HEK293 (cell line): ENCODE measurements around the gene IPO13.

Source experiments
- BCL11B ChIP-seq: fragments of 450-650 bp; formaldehyde crosslinking; IDR thresholded peaks from 2 replicates; pipeline ENCODE4 v1.5.1; 2016; ENCODE audit warnings: low read depth, missing biosample characterization, missing genetic modification characterization
- GLIS2 ChIP-seq: fragments of 450-650 bp; formaldehyde crosslinking; IDR thresholded peaks from 2 replicates; pipeline ENCODE4 v1.5.1; 2016; ENCODE audit warnings: missing biosample characterization, missing genetic modification characterization
- HOXD13 ChIP-seq: sonication (generic); formaldehyde crosslinking; IDR thresholded peaks from 2 replicates; pipeline ENCODE4 v1.8.0; 2022; ENCODE audit warnings: missing genetic modification reagents, borderline replicate concordance
- IKZF3 ChIP-seq: fragments of 450-650 bp; IDR thresholded peaks from 2 replicates; pipeline ENCODE4 v1.5.0; 2018; ENCODE audit warnings: missing biosample characterization, mild to moderate bottlenecking, missing genetic modification characterization, moderate library complexity
- KLF7 ChIP-seq: fragments of 450-650 bp; formaldehyde crosslinking; IDR thresholded peaks from 2 replicates; pipeline ENCODE4 v1.5.1; 2016; ENCODE audit warnings: missing biosample characterization, missing genetic modification characterization, borderline replicate concordance
- MYNN ChIP-seq: fragments of 450-650 bp; formaldehyde crosslinking; IDR thresholded peaks from 2 replicates; pipeline ENCODE4 v1.5.1; 2016; ENCODE audit warnings: missing biosample characterization, missing genetic modification characterization, borderline replicate concordance
- RBAK ChIP-seq: fragments of 450-650 bp; formaldehyde crosslinking; IDR thresholded peaks from 2 replicates; pipeline ENCODE4 v1.5.1; 2016; ENCODE audit warnings: missing biosample characterization, missing genetic modification characterization
- TRIM28 ChIP-seq: IDR thresholded peaks from 2 replicates; pipeline ENCODE4 v1.6.1; 2011; ENCODE audit warnings: low read length, control low read depth, borderline replicate concordance
- ZBTB7A ChIP-seq: fragments of 450-650 bp; formaldehyde crosslinking; IDR thresholded peaks from 2 replicates; pipeline ENCODE4 v1.5.1; 2016; ENCODE audit warnings: low read depth, missing biosample characterization, missing genetic modification characterization
- ZEB2 ChIP-seq: fragments of 450-650 bp; formaldehyde crosslinking; IDR thresholded peaks from 2 replicates; pipeline ENCODE4 v1.5.1; 2016; ENCODE audit warnings: missing biosample characterization, missing genetic modification characterization
- ZFHX2 ChIP-seq: fragments of 450-650 bp; formaldehyde crosslinking; conservative IDR thresholded peaks from 2 replicates; pipeline ENCODE4 v1.5.1; 2016; ENCODE audit warnings: missing biosample characterization, missing genetic modification characterization
- ZFP41 ChIP-seq: fragments of 450-650 bp; formaldehyde crosslinking; IDR thresholded peaks from 2 replicates; pipeline ENCODE4 v1.5.1; 2016; ENCODE audit warnings: missing biosample characterization, missing genetic modification characterization, borderline replicate concordance
- ZNF121 ChIP-seq: fragments of 450-650 bp; formaldehyde crosslinking; IDR thresholded peaks from 2 replicates; pipeline ENCODE4 v1.5.1; 2016; ENCODE audit warnings: missing biosample characterization, missing genetic modification characterization
- ZNF140 ChIP-seq: fragments of 450-650 bp; formaldehyde crosslinking; IDR thresholded peaks from 2 replicates; pipeline ENCODE4 v1.5.1; 2016; ENCODE audit warnings: missing biosample characterization, missing genetic modification characterization
- ZNF23 ChIP-seq: fragments of 450-650 bp; formaldehyde crosslinking; IDR thresholded peaks from 2 replicates; pipeline ENCODE4 v1.5.1; 2016; ENCODE audit warnings: missing biosample characterization, missing genetic modification characterization, borderline replicate concordance
- ZNF324 ChIP-seq: fragments of 450-650 bp; formaldehyde crosslinking; IDR thresholded peaks from 2 replicates; pipeline ENCODE4 v1.5.1; 2016; ENCODE audit warnings: missing biosample characterization, missing genetic modification characterization
- ZNF404 ChIP-seq: fragments of 450-650 bp; formaldehyde crosslinking; IDR thresholded peaks from 2 replicates; pipeline ENCODE4 v1.5.1; 2017; ENCODE audit warnings: missing biosample characterization, missing genetic modification characterization
- ZNF514 ChIP-seq: fragments of 450-650 bp; formaldehyde crosslinking; IDR thresholded peaks from 2 replicates; pipeline ENCODE4 v1.5.1; 2016; ENCODE audit warnings: missing biosample characterization, missing genetic modification characterization
- ZNF530 ChIP-seq: fragments of 450-650 bp; formaldehyde crosslinking; IDR thresholded peaks from 2 replicates; pipeline ENCODE4 v1.5.1; 2016; ENCODE audit warnings: low read depth, missing biosample characterization, missing genetic modification characterization
- ZNF544 ChIP-seq: fragments of 450-650 bp; formaldehyde crosslinking; IDR thresholded peaks from 2 replicates; pipeline ENCODE4 v1.5.0; 2017; ENCODE audit warnings: missing biosample characterization, missing genetic modification characterization
- ZNF549 ChIP-seq: fragments of 450-650 bp; IDR thresholded peaks from 2 replicates; pipeline ENCODE4 v1.5.1; 2018; ENCODE audit warnings: missing biosample characterization, missing genetic modification characterization, mild to moderate bottlenecking, inconsistent platforms, moderate library complexity
- ZNF621 ChIP-seq: fragments of 450-650 bp; formaldehyde crosslinking; IDR thresholded peaks from 2 replicates; pipeline ENCODE4 v1.5.1; 2017; ENCODE audit warnings: missing biosample characterization, missing genetic modification characterization
- ZNF707 ChIP-seq: fragments of 450-650 bp; formaldehyde crosslinking; IDR thresholded peaks from 2 replicates; pipeline ENCODE4 v1.5.1; 2016; ENCODE audit warnings: missing biosample characterization, missing genetic modification characterization
- ZNF776 ChIP-seq: fragments of 450-650 bp; formaldehyde crosslinking; IDR thresholded peaks from 2 replicates; pipeline ENCODE4 v1.5.0; 2017; ENCODE audit warnings: missing biosample characterization, missing genetic modification characterization, borderline replicate concordance
- ZNF777 ChIP-seq: fragments of 450-650 bp; formaldehyde crosslinking; IDR thresholded peaks from 2 replicates; pipeline ENCODE4 v1.5.1; 2017; ENCODE audit warnings: missing biosample characterization, missing genetic modification characterization, borderline replicate concordance
- ZNF791 ChIP-seq: fragments of 450-650 bp; formaldehyde crosslinking; IDR thresholded peaks from 2 replicates; pipeline ENCODE4 v1.5.1; 2016; ENCODE audit warnings: missing biosample characterization, missing genetic modification characterization
- TF ChIP-seq, protein P1 (sequence below): fragments of 450-650 bp; formaldehyde crosslinking; optimal IDR thresholded peaks from 2 replicates; pipeline ENCODE3; 2016; ENCODE audit warnings: missing biosample characterization, mild to moderate bottlenecking, missing genetic modification characterization
- TF ChIP-seq, protein P2 (sequence below): fragments of 450-650 bp; formaldehyde crosslinking; IDR thresholded peaks from 2 replicates; pipeline ENCODE4 v1.5.1; 2016; ENCODE audit warnings: missing biosample characterization, missing genetic modification characterization
- TF ChIP-seq, protein P3 (sequence below): sonication (generic); formaldehyde crosslinking; IDR thresholded peaks from 2 replicates; pipeline ENCODE4 v1.8.1; 2022; ENCODE audit warnings: mild to moderate bottlenecking, moderate library complexity, missing genetic modification reagents
- TF ChIP-seq, protein P4 (sequence below): fragments of 450-650 bp; IDR thresholded peaks from 2 replicates; pipeline ENCODE4 v1.5.1; 2018; ENCODE audit warnings: missing biosample characterization, mild to moderate bottlenecking, missing genetic modification characterization

The IPO13 gene

DNA sequence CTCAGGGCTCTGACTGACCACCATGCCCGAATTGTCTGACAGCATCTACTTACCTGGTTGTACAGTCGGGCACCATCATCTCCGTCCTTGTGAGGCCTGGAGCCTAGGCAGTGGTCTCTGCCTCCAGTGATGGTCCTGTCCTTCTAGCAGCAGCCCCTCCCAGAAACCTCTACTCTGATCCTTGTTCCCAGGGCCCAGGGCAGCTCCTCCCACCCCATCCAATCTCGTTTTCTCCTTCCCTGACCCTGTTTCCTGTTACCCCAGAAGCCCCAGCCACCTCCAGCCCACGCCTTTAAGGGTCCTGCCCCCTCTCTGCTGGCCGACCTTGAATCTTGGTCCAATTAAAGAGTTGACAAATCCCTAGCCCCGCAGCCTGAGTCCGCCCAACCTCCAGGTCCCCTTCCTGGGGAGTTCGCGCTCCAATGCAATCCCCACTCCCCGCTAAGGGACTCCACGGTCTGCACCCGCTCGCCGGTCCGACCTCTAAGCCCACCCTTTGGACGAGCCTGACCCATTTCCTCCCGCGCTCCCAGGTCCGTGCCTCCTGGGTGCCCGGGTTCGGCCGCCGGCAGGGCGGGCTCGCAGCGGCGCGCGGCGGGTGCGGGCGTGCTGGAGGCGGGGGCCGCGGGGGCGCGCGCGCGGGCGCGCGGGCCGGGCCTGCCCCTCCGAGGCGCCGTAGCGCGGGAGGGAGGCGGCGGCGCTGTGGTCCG is 32.0 kb downstream of the IPO13 start, which contains the start of gene B4GALT2 (continued):
- TF ChIP-seq ZEB2 (tag by site-specific recombination) (no peak), MYNN (tag by site-specific recombination) (no peak), ZNF549 (no peak), IKZF3 (tag by site-specific recombination) (no peak), ZNF140 (tag by site-specific recombination) (no peak), KLF7 (0 out of 2 replicates have a peak, but pooled peaks have one; percentile 23), ZNF324 (tag by site-specific recombination) (no peak), TRIM28 (no peak), ZNF404 (tag by site-specific recombination) (no peak), ZNF776 (no peak), GLIS2 (peak; percentile 18; the same call in 1 of the 2 replicates), ZFHX2 (tag by site-specific recombination) (peak; percentile 78), RBAK (tag by site-specific recombination) (no peak), ZNF530 (tag by site-specific recombination) (no peak), ZNF777 (no peak), ZNF514 (tag by site-specific recombination) (no peak), ZNF23 (tag by site-specific recombination) (no peak), ZBTB7A (tag by site-specific recombination) (no peak), ZNF621 (no peak), HOXD13 (CRISPR knock-in tag) (no peak), ZNF791 (tag by site-specific recombination) (no peak), ZNF707 (tag by site-specific recombination) (no peak), ZNF544 (tag by site-specific recombination) (no peak), ZFP41 (tag by site-specific recombination) (no peak), ZNF121 (0 out of 2 replicates have a peak, but pooled peaks have one; percentile 14), BCL11B (tag by site-specific recombination) (no peak)
- TF ChIP-seq, protein P1, sequence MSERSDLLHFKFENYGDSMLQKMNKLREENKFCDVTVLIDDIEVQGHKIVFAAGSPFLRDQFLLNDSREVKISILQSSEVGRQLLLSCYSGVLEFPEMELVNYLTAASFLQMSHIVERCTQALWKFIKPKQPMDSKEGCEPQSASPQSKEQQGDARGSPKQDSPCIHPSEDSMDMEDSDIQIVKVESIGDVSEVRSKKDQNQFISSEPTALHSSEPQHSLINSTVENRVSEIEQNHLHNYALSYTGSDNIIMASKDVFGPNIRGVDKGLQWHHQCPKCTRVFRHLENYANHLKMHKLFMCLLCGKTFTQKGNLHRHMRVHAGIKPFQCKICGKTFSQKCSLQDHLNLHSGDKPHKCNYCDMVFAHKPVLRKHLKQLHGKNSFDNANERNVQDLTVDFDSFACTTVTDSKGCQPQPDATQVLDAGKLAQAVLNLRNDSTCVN = peak; percentile 63
- TF ChIP-seq, protein P2, sequence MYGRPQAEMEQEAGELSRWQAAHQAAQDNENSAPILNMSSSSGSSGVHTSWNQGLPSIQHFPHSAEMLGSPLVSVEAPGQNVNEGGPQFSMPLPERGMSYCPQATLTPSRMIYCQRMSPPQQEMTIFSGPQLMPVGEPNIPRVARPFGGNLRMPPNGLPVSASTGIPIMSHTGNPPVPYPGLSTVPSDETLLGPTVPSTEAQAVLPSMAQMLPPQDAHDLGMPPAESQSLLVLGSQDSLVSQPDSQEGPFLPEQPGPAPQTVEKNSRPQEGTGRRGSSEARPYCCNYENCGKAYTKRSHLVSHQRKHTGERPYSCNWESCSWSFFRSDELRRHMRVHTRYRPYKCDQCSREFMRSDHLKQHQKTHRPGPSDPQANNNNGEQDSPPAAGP = no peak; the same call in 1 of the 2 replicates
- TF ChIP-seq, protein P3, sequence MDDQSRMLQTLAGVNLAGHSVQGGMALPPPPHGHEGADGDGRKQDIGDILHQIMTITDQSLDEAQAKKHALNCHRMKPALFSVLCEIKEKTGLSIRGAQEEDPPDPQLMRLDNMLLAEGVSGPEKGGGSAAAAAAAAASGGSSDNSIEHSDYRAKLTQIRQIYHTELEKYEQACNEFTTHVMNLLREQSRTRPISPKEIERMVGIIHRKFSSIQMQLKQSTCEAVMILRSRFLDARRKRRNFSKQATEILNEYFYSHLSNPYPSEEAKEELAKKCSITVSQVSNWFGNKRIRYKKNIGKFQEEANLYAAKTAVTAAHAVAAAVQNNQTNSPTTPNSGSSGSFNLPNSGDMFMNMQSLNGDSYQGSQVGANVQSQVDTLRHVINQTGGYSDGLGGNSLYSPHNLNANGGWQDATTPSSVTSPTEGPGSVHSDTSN (CRISPR knock-in tag) = no peak
- TF ChIP-seq, protein P4, sequence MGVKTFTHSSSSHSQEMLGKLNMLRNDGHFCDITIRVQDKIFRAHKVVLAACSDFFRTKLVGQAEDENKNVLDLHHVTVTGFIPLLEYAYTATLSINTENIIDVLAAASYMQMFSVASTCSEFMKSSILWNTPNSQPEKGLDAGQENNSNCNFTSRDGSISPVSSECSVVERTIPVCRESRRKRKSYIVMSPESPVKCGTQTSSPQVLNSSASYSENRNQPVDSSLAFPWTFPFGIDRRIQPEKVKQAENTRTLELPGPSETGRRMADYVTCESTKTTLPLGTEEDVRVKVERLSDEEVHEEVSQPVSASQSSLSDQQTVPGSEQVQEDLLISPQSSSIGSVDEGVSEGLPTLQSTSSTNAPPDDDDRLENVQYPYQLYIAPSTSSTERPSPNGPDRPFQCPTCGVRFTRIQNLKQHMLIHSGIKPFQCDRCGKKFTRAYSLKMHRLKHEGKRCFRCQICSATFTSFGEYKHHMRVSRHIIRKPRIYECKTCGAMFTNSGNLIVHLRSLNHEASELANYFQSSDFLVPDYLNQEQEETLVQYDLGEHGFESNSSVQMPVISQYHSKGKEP (tag by site-specific recombination) = no peak
